HAP-1 (cell line): Measurements from ENCODE around the gene SHBG.
"Not testable (repeated sequence)": the region's sequence is repeated elsewhere in the genome, so short reads cannot be mapped to it uniquely, and the experiment has no call there.

ENCODE experiments used
- DNase-seq, 2 experiments: peaks; one replicate each; pipeline ENCODE4 v3.0.0-alpha.2; 2016 to 2020; ENCODE audit warnings: low spot score in 2 of 2
- H3K27me3 ChIP-seq: fragments of 250-450 bp; sonication (Bioruptor Pico); 2 replicates; pipeline ENCODE4 v1.5.1; 2020; ENCODE audit warnings: low read depth, mild to moderate bottlenecking, moderate library complexity
- H3K36me3 ChIP-seq: fragments of 250-450 bp; sonication (Bioruptor Pico); replicated peaks from 2 replicates; pipeline ENCODE4 v1.5.1; 2020; ENCODE audit warnings: mild to moderate bottlenecking
- H3K4me1 ChIP-seq: fragments of 250-450 bp; sonication (Bioruptor Pico); 2 replicates; pipeline ENCODE4 v1.5.1; 2020; ENCODE audit warnings: mild to moderate bottlenecking
- H3K4me3 ChIP-seq: fragments of 250-450 bp; sonication (Bioruptor Pico); 2 replicates; pipeline ENCODE4 v1.5.1; 2020; ENCODE audit warnings: mild to moderate bottlenecking, moderate library complexity
- H3K9me3 ChIP-seq: fragments of 250-450 bp; sonication (Bioruptor Pico); 2 replicates; pipeline ENCODE4 v1.5.1; 2020; ENCODE audit warnings: mild to moderate bottlenecking, moderate library complexity
- in situ Hi-C: fragments of 300-500 bp; cut with MboI; formaldehyde crosslinking; loops from 3 replicates; pipeline ENCODE4 v1.14.3; 2020; ENCODE audit warnings: low sequenced_read_pairs, inconsistent platforms, mixed read lengths

Gene SHBG

DNA sequence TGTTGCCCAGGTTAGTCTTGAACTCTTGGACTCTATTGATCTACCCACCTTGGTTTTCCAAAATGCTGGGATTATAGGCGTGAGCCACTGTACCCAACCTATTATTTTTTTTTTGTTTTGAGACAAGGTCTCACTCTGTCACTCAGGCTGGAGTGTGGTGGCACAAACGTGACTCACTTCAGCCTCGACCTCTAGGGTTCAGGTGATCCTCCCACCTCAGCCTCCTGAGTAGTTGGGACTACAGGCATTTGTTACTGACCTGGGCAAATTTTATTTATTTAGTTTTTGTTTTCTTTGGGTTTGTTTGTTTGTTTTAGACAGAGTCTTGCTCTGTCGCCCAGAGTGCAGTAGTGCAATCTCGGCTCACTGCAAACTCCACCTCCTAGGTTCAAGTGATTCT is 6.3 kb upstream of the SHBG start:
- Histone ChIP-seq H3K27me3 (no peaks in the 10 kb centered on the region), H3K9me3 (no peaks in the 10 kb centered on the region), H3K4me3 (no peak overlapping the region), H3K36me3 (peaks cover 4% of the 10 kb centered on the region; the same call in 1 of the 2 replicates), H3K4me1 (peaks cover 4% of the 10 kb centered on the region; the same call in 1 of the 2 replicates)
- no peak for DNase-seq
- in situ Hi-C loops: no loop called here

DNA sequence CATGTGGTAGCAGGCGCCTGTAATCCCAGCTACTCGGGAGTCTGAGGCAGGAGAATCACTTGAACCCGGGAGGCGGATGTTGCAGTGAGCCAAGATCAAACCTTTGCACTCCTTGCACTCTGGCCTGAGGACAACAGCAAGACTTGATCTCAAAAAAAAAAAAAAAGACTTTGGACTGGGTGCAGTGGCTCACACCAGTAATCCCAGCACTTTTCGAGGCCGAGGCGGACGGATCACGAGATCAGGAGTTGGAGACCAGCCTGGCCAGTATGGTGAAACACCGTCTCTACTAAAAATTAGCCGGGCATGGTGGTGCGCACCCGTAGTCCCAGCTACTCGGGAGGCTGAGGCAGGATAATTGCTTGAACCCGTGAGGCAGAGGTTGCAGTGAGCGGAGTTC is 4.2 kb upstream of the SHBG start:
- DNase-seq, H3K9me3 ChIP-seq, H3K27me3 ChIP-seq, H3K36me3 ChIP-seq, H3K4me3 ChIP-seq, H3K4me1 ChIP-seq, in situ Hi-C loops: not testable (repeated sequence)

DNA sequence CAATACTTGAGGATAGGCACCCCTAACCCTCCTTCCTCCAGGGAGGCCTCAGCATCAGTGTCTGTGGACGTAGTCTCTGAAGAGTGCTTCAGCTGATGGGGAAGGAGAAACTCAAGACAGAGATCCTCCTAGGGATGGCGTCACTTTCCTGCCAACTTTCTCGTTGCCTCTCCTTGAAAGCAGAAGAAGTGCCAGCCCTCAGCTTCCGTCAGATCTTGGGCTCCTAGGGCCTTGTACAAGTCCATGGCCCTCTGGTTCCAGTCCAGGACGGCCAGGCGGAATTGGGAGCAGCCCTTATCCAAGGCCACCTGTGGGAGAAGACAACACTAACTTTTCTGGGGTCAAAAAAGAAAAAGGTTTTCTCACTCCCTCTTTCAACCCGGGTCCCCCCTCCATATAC is 3.6 kb upstream of the SHBG start:
- Histone ChIP-seq H3K4me1 (peaks cover 4% of the 10 kb centered on the region; the same call in 1 of the 2 replicates), H3K27me3 (no peaks in the 10 kb centered on the region), H3K36me3 (peaks cover 4% of the 10 kb centered on the region; the same call in 1 of the 2 replicates), H3K4me3 (peak overlapping the region; percentile 73), H3K9me3 (no peaks in the 10 kb centered on the region)
- in situ Hi-C loops: no loop called here
- DNase-seq: no peak

DNA sequence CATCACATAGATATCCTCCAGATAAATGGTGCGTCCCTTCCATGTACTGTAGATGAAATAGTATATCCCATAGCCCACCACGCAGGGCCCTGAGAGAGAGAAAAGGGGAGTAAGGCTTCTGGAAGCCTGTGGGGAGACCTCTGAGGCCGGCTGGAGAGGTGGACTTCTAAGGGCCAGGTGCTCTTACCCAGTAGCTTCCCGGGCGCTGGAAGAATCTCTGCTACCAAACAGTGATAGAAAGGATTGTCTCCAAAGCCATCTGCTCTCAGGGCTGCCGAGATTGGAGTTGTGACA is 3.0 kb upstream of the SHBG start:
- peak overlapping the region; percentile 73 for H3K4me3 ChIP-seq
- no peaks in the 10 kb centered on the region for H3K9me3 ChIP-seq
- no peaks in the 10 kb centered on the region for H3K27me3 ChIP-seq
- in situ Hi-C loops: no loop called here
- H3K4me1 ChIP-seq: peaks cover 4% of the 10 kb centered on the region; the same call in 1 of the 2 replicates
- DNase-seq: peak in 1 of 2 experiments; percentile 19
- H3K36me3 ChIP-seq: peaks cover 4% of the 10 kb centered on the region; the same call in 1 of the 2 replicates

DNA sequence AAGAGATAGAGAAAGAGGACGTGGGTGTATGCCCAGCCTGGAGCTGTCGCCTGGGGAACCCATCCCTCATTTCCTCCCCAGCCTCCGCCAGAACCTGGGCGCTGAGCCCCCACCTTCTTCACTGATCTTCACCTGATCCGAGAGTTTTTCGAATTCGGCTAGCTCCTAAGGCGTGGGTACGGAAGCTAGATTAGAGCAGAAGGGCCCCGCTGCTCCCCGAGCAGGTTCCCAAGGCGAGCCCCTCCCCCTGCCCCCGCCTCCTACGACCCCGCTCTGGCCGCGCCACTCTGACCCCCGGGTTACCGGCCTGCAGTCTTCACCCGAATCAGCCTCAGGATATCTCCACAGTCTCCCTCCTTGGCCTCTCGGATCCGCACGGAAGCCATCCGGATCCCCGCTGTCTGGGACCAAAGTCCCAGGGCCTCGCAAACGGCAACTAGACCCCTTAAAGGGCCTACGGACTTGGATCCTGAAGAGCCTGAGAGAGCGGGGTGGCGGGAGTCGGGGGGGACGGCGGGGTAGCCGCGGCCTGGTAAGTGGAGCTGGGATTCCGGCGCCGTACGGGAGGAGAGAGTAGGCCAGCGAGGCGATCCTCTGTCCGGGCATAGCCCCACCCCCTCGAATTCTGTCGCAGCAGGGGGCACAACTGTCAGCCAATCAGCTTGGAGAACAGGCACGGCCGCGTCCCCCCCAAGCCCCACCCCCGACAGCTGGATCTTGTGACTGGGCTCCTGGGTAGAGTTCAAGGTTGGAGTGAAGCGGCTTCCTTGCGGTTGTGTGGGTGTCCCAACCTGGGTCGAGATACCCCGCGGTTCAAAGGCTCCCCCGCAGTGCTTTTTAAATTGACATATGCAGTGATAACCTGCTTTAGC is 2.4 kb upstream of the SHBG start, which contains the start of gene SAT2:
TSS of gene SAT2 (minus strand) at position 572 of the 872 bp plus-strand sequence. CDS start at position 386, 186 bp downstream.
- no peaks in the 10 kb centered on the region for H3K27me3 ChIP-seq
- peaks cover 4% of the 10 kb centered on the region; the same call in 1 of the 2 replicates for H3K36me3 ChIP-seq
- in situ Hi-C loops: no loop called here
- peak within 1 kb of the TSS; percentile 73 for H3K4me3 ChIP-seq
- DNase-seq: peak; percentile 85 to 99
- peaks cover 4% of the 10 kb centered on the region; the same call in 1 of the 2 replicates for H3K4me1 ChIP-seq
- no peaks in the 10 kb centered on the region for H3K9me3 ChIP-seq

DNA sequence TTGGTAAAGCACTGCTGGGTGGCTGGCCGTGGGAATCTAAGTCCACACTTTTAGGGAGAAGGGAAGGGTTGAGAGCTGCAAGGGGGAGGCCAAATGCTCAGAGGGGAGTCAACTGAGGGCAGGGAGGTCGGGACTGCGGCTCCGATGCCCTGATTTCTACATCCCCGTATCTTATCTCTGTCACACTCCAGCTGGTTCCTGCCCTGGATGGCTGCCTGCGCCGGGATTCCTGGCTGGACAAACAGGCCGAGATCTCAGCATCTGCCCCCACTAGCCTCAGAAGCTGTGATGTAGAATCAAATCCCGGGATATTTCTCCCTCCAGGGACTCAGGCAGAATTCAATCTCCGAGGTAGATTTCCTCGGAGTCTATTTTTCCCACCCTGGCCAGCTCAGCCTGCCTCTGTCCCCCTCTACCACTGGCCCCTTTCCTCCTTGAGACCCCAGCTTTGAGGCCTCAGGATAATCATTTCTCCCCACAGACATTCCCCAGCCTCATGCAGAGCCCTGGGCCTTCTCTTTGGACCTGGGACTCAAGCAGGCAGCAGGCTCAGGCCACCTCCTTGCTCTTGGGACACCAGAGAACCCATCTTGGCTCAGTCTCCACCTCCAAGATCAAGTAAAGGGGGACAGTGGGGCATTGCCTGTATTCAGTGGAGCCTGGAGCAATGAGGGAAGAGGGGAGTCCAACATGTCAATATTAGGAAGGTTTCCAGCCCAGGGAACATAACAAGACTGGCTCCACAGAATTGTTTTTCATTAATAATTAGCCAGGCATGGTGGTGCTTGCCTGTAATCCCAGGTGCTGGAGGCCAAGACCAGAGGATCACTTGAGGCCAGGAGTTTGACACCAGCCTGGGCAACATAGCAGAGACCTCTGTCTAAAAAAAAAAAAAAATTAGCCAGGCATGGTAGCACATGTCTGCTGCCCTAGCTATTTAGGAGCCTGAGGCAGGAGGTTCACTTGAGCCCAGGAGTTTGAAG is 1.8 kb downstream of the SHBG start:
- in situ Hi-C loops: no loop called here
- DNase-seq: no peak

DNA sequence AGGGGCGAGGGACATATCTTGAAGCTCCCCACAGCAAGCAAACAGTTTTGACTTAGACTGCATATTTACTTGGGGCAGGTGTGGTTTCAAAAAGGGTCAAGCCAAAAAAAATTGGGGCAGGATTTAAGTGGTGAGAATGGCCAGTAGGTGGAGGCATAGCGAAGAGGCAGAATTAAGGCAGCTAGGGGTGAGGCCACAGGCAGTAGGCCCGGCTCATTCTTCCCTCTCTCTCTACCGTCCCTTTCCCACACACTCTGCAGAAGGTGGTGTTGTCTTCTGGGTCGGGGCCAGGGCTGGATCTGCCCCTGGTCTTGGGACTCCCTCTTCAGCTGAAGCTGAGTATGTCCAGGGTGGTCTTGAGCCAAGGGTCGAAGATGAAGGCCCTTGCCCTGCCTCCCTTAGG is 2.6 kb downstream of the SHBG start:
- Histone ChIP-seq H3K4me1 (peaks cover 4% of the 10 kb centered on the region), H3K4me3 (no peak overlapping the region), H3K36me3 (no peaks in the 10 kb centered on the region), H3K27me3 (no peaks in the 10 kb centered on the region), H3K9me3 (no peaks in the 10 kb centered on the region)
- in situ Hi-C loops: no loop called here
- peak; percentile 49 to 59 for DNase-seq

More for the DNA sequence above, 1.8 kb downstream of the SHBG start:
- H3K27me3 ChIP-seq: no peaks in the 10 kb centered on the region
- peaks cover 6% of the 10 kb centered on the region for H3K4me1 ChIP-seq
- no peaks in the 10 kb centered on the region; the same call in 1 of the 2 replicates for H3K36me3 ChIP-seq
- no peak overlapping the region for H3K4me3 ChIP-seq
- no peaks in the 10 kb centered on the region for H3K9me3 ChIP-seq

DNA sequence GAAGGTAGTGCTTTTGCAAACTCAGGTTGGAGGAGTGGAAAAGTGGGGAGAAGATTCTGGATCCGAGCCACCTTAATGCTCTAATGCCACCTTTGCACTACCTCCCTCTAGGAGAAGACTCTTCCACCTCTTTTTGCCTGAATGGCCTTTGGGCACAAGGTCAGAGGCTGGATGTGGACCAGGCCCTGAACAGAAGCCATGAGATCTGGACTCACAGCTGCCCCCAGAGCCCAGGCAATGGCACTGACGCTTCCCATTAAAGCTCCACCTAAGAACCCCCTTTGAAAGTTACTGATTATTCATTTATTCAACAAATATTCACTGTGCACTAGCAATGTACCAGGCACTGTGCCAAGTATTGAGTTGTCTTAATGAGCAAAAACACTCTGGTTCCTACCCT is 3.2 kb downstream of the SHBG start:
- H3K27me3 ChIP-seq: no peaks in the 10 kb centered on the region
- H3K36me3 ChIP-seq: no peaks in the 10 kb centered on the region
- in situ Hi-C loops: no loop called here
- peaks cover 4% of the 10 kb centered on the region for H3K4me1 ChIP-seq
- no peak for DNase-seq
- no peaks in the 10 kb centered on the region for H3K9me3 ChIP-seq
- H3K4me3 ChIP-seq: no peak overlapping the region

DNA sequence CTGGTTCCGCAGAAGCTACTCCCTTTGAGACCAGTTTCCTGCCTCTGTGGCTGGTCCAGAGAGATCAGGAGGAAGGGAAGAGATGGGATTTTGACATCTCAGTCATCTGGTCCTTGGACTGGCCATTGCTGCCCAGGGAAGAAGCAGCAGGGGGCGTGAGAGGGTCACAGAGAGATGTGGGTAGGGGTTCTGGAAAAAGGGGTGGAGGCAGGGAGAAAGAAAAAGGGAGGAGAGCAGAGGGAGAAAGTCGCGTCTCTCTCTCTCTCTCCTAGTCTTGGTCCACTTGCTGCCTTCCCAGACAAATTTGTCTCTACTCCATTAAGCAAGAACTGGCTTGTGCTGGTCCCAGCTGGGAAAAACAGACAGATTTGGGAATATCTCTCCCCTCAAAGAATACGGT is 4.4 kb downstream of the SHBG start:
- in situ Hi-C loops: no loop called here
- Histone ChIP-seq H3K4me3 (no peak overlapping the region), H3K36me3 (no peaks in the 10 kb centered on the region), H3K4me1 (peaks cover 4% of the 10 kb centered on the region; the same call in 1 of the 2 replicates), H3K27me3 (no peaks in the 10 kb centered on the region), H3K9me3 (no peaks in the 10 kb centered on the region)
- DNase-seq: peak; percentile 59 to 91

DNA sequence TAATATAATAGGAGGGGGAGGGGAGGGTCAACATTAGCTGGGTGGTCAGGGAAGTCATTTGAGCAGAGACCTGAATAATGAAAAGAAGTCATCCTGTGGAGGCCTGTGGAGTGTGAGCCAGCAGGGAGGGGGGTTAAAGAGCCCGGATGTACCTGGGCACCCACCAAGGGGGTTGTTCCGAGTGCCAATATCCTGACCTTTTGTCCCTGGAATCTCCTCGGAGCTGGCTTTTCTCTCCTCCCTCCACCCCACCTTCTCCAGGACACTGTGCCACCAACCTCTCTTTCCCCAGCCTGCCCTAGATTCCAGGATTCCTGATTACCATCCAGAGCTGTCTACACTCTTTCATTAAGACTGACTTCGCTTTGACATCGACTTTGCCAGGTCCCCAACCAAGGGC is 6.2 kb downstream of the SHBG start:
- no peak for DNase-seq
- no peaks in the 10 kb centered on the region for H3K36me3 ChIP-seq
- no peaks in the 10 kb centered on the region for H3K27me3 ChIP-seq
- no peaks in the 10 kb centered on the region for H3K9me3 ChIP-seq
- H3K4me1 ChIP-seq: peaks cover 4% of the 10 kb centered on the region; the same call in 1 of the 2 replicates
- in situ Hi-C loops: no loop called here
- no peak overlapping the region for H3K4me3 ChIP-seq

DNA sequence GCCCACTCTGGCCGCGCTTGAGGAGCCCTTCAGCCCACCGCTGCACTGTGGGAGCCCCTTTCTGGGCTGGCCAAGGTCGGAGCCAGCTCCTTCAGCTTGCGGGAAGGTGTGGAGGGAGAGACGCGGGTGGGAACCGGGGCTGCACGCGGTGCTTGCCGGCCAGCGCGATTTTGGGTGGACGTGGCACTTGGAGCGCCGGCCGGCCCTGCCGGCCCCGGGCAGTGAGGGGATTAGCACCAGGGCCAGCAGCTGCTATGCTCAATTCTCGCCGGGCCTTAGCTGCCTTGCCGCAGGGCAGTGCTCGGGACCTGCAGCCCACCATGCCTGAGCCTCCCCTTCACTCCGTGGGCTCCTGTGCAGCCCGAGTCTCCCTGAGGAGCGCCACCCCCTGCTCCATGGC is 10.8 kb downstream of the SHBG start:
- H3K4me3 ChIP-seq: no peak overlapping the region
- no peak for DNase-seq
- no peaks in the 10 kb centered on the region for H3K27me3 ChIP-seq
- H3K36me3 ChIP-seq: no peaks in the 10 kb centered on the region
- no peaks in the 10 kb centered on the region for H3K4me1 ChIP-seq
- in situ Hi-C loops: no loop called here
- H3K9me3 ChIP-seq: no peaks in the 10 kb centered on the region

DNA sequence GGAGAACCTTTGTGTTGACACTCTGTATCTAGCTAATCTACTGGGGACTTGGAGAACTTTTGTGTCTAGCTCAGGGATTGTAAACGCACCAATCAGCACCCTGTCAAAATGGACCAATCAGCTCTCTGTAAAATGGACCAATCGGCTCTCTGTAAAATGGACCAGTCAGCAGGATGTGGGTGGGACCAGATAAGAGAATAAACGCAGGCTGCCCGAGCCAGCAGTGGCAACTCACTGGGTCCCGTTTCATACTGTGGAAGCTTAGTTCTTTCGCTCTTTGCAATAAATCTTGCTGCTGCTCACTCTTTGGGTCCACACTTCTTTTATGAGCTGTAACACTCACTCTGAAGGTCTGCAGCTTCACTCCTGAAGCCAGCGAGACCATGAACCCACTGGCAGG is 11.7 kb downstream of the SHBG start:
- H3K27me3 ChIP-seq, H3K9me3 ChIP-seq, H3K36me3 ChIP-seq, H3K4me3 ChIP-seq, DNase-seq, H3K4me1 ChIP-seq, in situ Hi-C loops: not testable (repeated sequence)

DNA sequence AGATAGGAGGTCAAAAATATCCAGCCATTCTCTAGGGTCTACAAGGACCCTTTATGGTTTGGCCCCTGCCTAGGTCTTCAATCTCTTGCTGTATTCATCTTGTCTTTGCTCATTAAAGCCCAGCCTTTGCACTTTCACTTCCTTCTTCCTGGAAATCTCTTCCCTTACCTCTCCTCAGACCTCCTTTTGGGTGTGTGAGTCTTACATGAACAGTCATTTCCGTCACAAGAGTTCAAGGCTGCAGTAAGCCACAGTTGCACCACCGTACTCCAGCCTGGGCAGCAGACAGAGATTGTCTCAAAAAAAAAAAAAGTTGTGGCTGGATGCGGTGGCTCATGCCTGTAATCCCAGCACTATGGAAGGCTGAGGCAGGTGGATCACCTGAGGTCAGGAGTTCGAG is 14.8 kb downstream of the SHBG start:
- Histone ChIP-seq H3K4me1 (no peaks in the 10 kb centered on the region), H3K27me3 (no peaks in the 10 kb centered on the region), H3K4me3 (no peak overlapping the region), H3K36me3 (no peaks in the 10 kb centered on the region), H3K9me3 (no peaks in the 10 kb centered on the region)
- in situ Hi-C loops: no loop called here
- no peak for DNase-seq

DNA sequence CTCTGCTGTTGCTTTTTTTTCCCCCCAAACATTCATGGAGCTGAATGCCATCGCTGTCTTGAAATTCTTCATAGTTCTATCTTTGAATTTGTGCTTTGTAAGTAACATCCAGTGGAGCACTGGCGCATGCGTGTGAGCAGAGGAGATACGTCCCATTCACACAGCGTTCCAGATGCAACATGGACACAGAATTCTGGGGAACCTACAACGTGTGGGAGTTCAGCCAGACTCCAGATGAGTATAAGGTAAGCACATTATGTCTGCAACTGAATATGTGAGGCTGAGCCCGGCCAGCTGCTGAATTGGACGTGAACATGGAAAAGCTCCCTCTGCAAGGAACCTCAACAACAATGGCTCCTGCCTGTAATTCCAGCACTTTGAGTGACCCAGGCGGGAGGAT is 16.5 kb downstream of the SHBG start:
- Histone ChIP-seq H3K36me3 (no peaks in the 10 kb centered on the region), H3K27me3 (peaks cover 4% of the 10 kb centered on the region), H3K4me1 (peaks cover 6% of the 10 kb centered on the region), H3K4me3 (no peak overlapping the region), H3K9me3 (no peaks in the 10 kb centered on the region)
- in situ Hi-C loops: no loop called here
- no peak for DNase-seq
